Activated T-cell treated with anti-CD3 and anti-CD28 coated beads, Interleukin-2, amount 50 U/mL, for 72 hours (primary cell): Measurements from ENCODE around the gene DESI1. TPM values are rescaled to one million over a fixed set of nuclear protein-coding genes. Genes with fewer than 3 reads are reported as not detected.
"Not testable (repeated sequence)": the region's sequence is repeated elsewhere in the genome, so short reads cannot be mapped to it uniquely, and the experiment has no call there.

Experiments
- ATAC-seq, 2 donors: fragments of 150-1000 bp; cut with Tn5 transposase; replicated peaks in 1 of 2; 2 replicates each; pipeline ENCODE4 v1.10.0; 2021; ENCODE audit warnings: moderate library complexity in 2 of 2, mild to moderate bottlenecking in 1 of 2
- DNase-seq, 2 donors: peaks; one replicate each; pipeline ENCODE4 v3.0.0; 2021 to 2022; ENCODE audit warnings: mixed read lengths in 1 of 2
- H3K27ac Mint-ChIP-seq: one replicate; pipeline ENCODE4 v1.8.0; 2022; ENCODE audit warnings: mild to moderate bottlenecking, moderate library complexity, mixed read lengths
- H3K27me3 Mint-ChIP-seq: one replicate; pipeline ENCODE4 v1.8.0; 2022; ENCODE audit warnings: low read depth, mixed read lengths
- H3K36me3 Mint-ChIP-seq, 2 donors: one replicate each; pipeline ENCODE4 v1.8.0; 2022; ENCODE audit warnings: mixed read lengths in 2 of 2, mild to moderate bottlenecking in 1 of 2; ENCODE audit not compliant: insufficient read depth in 2 of 2
- H3K4me1 Mint-ChIP-seq: one replicate; pipeline ENCODE4 v1.8.0; 2022; ENCODE audit warnings: low read depth, mixed read lengths
- H3K4me3 Mint-ChIP-seq, 2 donors: one replicate each; pipeline ENCODE4 v1.8.0; 2022; ENCODE audit warnings: mild to moderate bottlenecking in 2 of 2, mixed read lengths in 2 of 2, moderate library complexity in 2 of 2
- H3K9me3 Mint-ChIP-seq, 2 donors: one replicate each; pipeline ENCODE4 v1.8.0; 2022; ENCODE audit warnings: mixed read lengths in 2 of 2
- total RNA-seq, 2 donors: library from RNA; stranded (reverse); gene quantifications; one replicate each; pipeline ENCODE4 v1.2.3, GENCODE V29; 2022

Gene DESI1
- total RNA-seq, result 10 to 100 TPM; 52.6 to 65.7 TPM

GRCh38 chr22:41620589-41621098, at the start of gene DESI1:
TSS of gene DESI1 (minus strand) at chr22:41621043. CDS start at chr22:41620839, 204 bp downstream.
- peaks cover 55% of the 10 kb centered on the region for H3K4me1 Mint-ChIP-seq
- no peaks in the 10 kb centered on the region for H3K27me3 Mint-ChIP-seq
- peak within 1 kb of the TSS; percentile 95 to 99 for H3K4me3 Mint-ChIP-seq
- DNase-seq, result no peak
- H3K9me3 Mint-ChIP-seq, result no peaks in the 10 kb centered on the region
- peaks cover 7 to 16% of the 10 kb centered on the region in 2 donors for H3K36me3 Mint-ChIP-seq
- peak within 1 kb of the TSS; percentile 97 for H3K27ac Mint-ChIP-seq
- peak; percentile 46 to 86 for ATAC-seq

GRCh38 chr22:41668971-41669911, 48.4 kb upstream of the DESI1 start:
- DNase-seq (no peak), ATAC-seq (no peak)
- Mint-ChIP-seq H3K4me1 (peaks cover 14% of the 10 kb centered on the region), H3K27ac (peak overlapping the region; percentile 82), H3K9me3 (no peaks in the 10 kb centered on the region), H3K27me3 (no peaks in the 10 kb centered on the region), H3K4me3 (peak overlapping the region in 1 of 2 donors; percentile 3), H3K36me3 (peaks cover 4 to 6% of the 10 kb centered on the region in 2 donors)

GRCh38 chr22:41664951-41665350, 44.1 kb upstream of the DESI1 start:
- no peak for ATAC-seq
- H3K27me3 Mint-ChIP-seq, result no peaks in the 10 kb centered on the region
- peaks cover 16 to 23% of the 10 kb centered on the region in 2 donors for H3K36me3 Mint-ChIP-seq
- DNase-seq, result no peak
- no peak overlapping the region for H3K4me3 Mint-ChIP-seq
- H3K9me3 Mint-ChIP-seq, result no peaks in the 10 kb centered on the region
- H3K27ac Mint-ChIP-seq, result peak overlapping the region; percentile 75
- peaks cover 14% of the 10 kb centered on the region for H3K4me1 Mint-ChIP-seq

GRCh38 chr22:41664490-41664889, 43.6 kb upstream of the DESI1 start:
- H3K36me3 Mint-ChIP-seq, result peaks cover 16 to 24% of the 10 kb centered on the region in 2 donors
- peak overlapping the region; percentile 75 for H3K27ac Mint-ChIP-seq
- DNase-seq, result no peak
- H3K4me1 Mint-ChIP-seq, result peaks cover 14% of the 10 kb centered on the region
- H3K9me3 Mint-ChIP-seq, result no peaks in the 10 kb centered on the region
- H3K4me3 Mint-ChIP-seq, result no peak overlapping the region
- H3K27me3 Mint-ChIP-seq, result no peaks in the 10 kb centered on the region
- ATAC-seq, result no peak

- H3K36me3 Mint-ChIP-seq, result peaks cover 12 to 26% of the 10 kb centered on the region in 2 donors
- not testable (repeated sequence) for H3K4me3 Mint-ChIP-seq, ATAC-seq, H3K9me3 Mint-ChIP-seq, DNase-seq, H3K27me3 Mint-ChIP-seq
- H3K27ac Mint-ChIP-seq, result peak overlapping the region; percentile 41
- H3K4me1 Mint-ChIP-seq, result peaks cover 14% of the 10 kb centered on the region
Measured at GRCh38 chr22:41663594-41663993, 42.8 kb upstream of the DESI1 start.

- H3K4me1 Mint-ChIP-seq, result peaks cover 4% of the 10 kb centered on the region
- peaks cover 12 to 26% of the 10 kb centered on the region in 2 donors for H3K36me3 Mint-ChIP-seq
- no peak for ATAC-seq
- peak overlapping the region; percentile 10 for H3K27ac Mint-ChIP-seq
- H3K27me3 Mint-ChIP-seq, result no peaks in the 10 kb centered on the region
- no peaks in the 10 kb centered on the region for H3K9me3 Mint-ChIP-seq
- DNase-seq, result no peak
- no peak overlapping the region for H3K4me3 Mint-ChIP-seq
Measured at GRCh38 chr22:41661713-41662112, 40.9 kb upstream of the DESI1 start.

GRCh38 chr22:41661088-41661487, 40.2 kb upstream of the DESI1 start:
- no peak overlapping the region for H3K4me3 Mint-ChIP-seq

GRCh38 chr22:41660416-41660815, 39.6 kb upstream of the DESI1 start:
- Mint-ChIP-seq H3K4me3 (no peak overlapping the region), H3K36me3 (peaks cover 12 to 27% of the 10 kb centered on the region in 2 donors), H3K27me3 (no peaks in the 10 kb centered on the region), H3K9me3 (no peaks in the 10 kb centered on the region), H3K27ac (no peak overlapping the region), H3K4me1 (no peaks in the 10 kb centered on the region)
- no peak for DNase-seq
- ATAC-seq, result no peak

More at GRCh38 chr22:41661088-41661487, 40.2 kb upstream of the DESI1 start:
- peak overlapping the region; percentile 35 for H3K27ac Mint-ChIP-seq
- H3K9me3 Mint-ChIP-seq, result no peaks in the 10 kb centered on the region
- peaks cover 12 to 26% of the 10 kb centered on the region in 2 donors for H3K36me3 Mint-ChIP-seq
- DNase-seq, result no peak
- no peaks in the 10 kb centered on the region for H3K4me1 Mint-ChIP-seq
- H3K27me3 Mint-ChIP-seq, result no peaks in the 10 kb centered on the region
- ATAC-seq, result no peak

- no peaks in the 10 kb centered on the region for H3K9me3 Mint-ChIP-seq
- no peaks in the 10 kb centered on the region for H3K27me3 Mint-ChIP-seq
- peaks cover 12 to 24% of the 10 kb centered on the region in 2 donors for H3K36me3 Mint-ChIP-seq
- no peak overlapping the region for H3K27ac Mint-ChIP-seq
- DNase-seq, result no peak
- H3K4me3 Mint-ChIP-seq, result no peak overlapping the region
- H3K4me1 Mint-ChIP-seq, result no peaks in the 10 kb centered on the region
- ATAC-seq, result no peak
Measured at GRCh38 chr22:41659941-41660340, 39.1 kb upstream of the DESI1 start.

- Mint-ChIP-seq H3K27me3 (no peaks in the 10 kb centered on the region), H3K27ac (no peak overlapping the region), H3K4me1 (no peaks in the 10 kb centered on the region), H3K36me3 (peaks cover 13 to 23% of the 10 kb centered on the region in 2 donors), H3K9me3 (no peaks in the 10 kb centered on the region), H3K4me3 (no peak overlapping the region)
- no peak for DNase-seq
- no peak for ATAC-seq
Measured at GRCh38 chr22:41658869-41659268, 38.0 kb upstream of the DESI1 start.

GRCh38 chr22:41657709-41658108, 36.9 kb upstream of the DESI1 start:
- Mint-ChIP-seq H3K27ac (no peak overlapping the region), H3K4me3 (no peak overlapping the region), H3K27me3 (no peaks in the 10 kb centered on the region), H3K4me1 (no peaks in the 10 kb centered on the region), H3K36me3 (peaks cover 14 to 22% of the 10 kb centered on the region in 2 donors), H3K9me3 (no peaks in the 10 kb centered on the region)
- ATAC-seq, result no peak
- DNase-seq, result no peak

GRCh38 chr22:41656556-41656955, 35.7 kb upstream of the DESI1 start:
- no peaks in the 10 kb centered on the region for H3K27me3 Mint-ChIP-seq
- DNase-seq (no peak), ATAC-seq (no peak)
- H3K27ac Mint-ChIP-seq, result no peak overlapping the region
- H3K9me3 Mint-ChIP-seq, result no peaks in the 10 kb centered on the region
- H3K4me1 Mint-ChIP-seq, result no peaks in the 10 kb centered on the region
- H3K36me3 Mint-ChIP-seq, result peaks cover 15 to 25% of the 10 kb centered on the region in 2 donors
- no peak overlapping the region for H3K4me3 Mint-ChIP-seq

- no peaks in the 10 kb centered on the region for H3K27me3 Mint-ChIP-seq
- no peaks in the 10 kb centered on the region for H3K4me1 Mint-ChIP-seq
- no peak overlapping the region for H3K4me3 Mint-ChIP-seq
- ATAC-seq, result no peak
- H3K36me3 Mint-ChIP-seq, result peaks cover 13 to 23% of the 10 kb centered on the region in 2 donors
- no peak for DNase-seq
- H3K27ac Mint-ChIP-seq, result peak overlapping the region; percentile 23
- H3K9me3 Mint-ChIP-seq, result no peaks in the 10 kb centered on the region
Measured at GRCh38 chr22:41654322-41654721, 33.5 kb upstream of the DESI1 start.
